ENCODE results near the gene ALDH1L1. TPM values are rescaled to one million over a fixed set of nuclear protein-coding genes. Genes with fewer than 3 reads are reported as not detected.
A peak's percentile ranks its signal among the peaks of the same experiment; 100 is the strongest.

ALDH1L1 gene
- total RNA-seq, 1 experiment from 2014 or later: 0.36 TPM

DNA sequence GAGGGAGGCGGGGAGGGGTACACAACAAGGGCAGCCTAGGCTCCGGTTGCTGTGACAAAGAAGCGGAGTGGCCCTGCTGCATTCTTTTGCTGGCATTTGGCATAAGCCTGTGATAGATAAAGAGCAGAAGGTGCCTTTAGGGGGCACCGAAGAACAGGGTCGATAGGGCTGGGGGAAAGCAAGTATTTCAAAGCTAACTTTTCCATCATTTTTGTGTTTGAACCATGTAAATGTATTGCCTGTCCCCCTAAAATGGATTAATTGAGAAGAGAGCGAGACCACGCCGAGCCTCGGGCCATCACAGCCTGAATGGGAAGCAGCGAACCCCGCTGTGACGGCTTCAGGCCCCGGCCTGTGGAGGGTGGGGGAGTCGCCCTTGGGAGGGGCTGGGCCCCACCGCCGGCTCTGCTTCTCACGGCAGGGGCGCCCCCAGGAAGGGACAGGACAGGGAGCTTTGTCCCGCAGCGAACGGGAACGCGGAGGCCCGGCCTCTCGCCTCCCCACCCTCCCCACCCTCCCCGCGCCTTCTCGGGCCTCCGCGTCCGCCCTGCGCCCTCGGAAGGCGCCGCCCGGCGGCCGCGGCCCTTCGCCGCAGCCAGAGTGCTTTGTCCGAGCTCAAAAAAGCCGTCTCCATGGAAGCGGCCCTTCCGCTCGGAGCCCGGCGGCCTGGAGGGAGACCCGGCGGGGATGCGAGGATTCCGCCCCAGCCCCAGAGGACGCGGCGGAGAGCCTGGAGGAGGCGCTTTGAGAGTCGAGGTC is 32.4 kb upstream of the ALDH1L1 start:
- POLR2A ChIA-PET: interaction anchor here (0.6 kb wide), 1 partner anchor 973 kb away, joined by 9 read pairs; no protein-coding TSS in a partner anchor
- in situ Hi-C loops (cut with HindIII; ENCODE audit: low pct_unique_long_range_greater_than_20kb, low sequenced_read_pairs) (no loop called here), intact Hi-C loops (cut with micrococcal nuclease; ENCODE audit: unreplicated experiment) (no loop called here)
- no TSS peak for BruUV-seq (replicated peaks)
- H3K27me3 ChIP-seq (ENCODE audit: control insufficient read depth, insufficient read depth, low read length): peaks cover 37% of the 10 kb centered on the region
- no peak overlapping the region for H3K27ac ChIP-seq (ENCODE audit: low read length)
- no peak for TF ChIP-seq SIN3A (IDR thresholded peaks at IDR 0.05; ENCODE audit: borderline replicate concordance, insufficient read depth, low read depth, low read length)
- TF ChIP-seq, protein P1, sequence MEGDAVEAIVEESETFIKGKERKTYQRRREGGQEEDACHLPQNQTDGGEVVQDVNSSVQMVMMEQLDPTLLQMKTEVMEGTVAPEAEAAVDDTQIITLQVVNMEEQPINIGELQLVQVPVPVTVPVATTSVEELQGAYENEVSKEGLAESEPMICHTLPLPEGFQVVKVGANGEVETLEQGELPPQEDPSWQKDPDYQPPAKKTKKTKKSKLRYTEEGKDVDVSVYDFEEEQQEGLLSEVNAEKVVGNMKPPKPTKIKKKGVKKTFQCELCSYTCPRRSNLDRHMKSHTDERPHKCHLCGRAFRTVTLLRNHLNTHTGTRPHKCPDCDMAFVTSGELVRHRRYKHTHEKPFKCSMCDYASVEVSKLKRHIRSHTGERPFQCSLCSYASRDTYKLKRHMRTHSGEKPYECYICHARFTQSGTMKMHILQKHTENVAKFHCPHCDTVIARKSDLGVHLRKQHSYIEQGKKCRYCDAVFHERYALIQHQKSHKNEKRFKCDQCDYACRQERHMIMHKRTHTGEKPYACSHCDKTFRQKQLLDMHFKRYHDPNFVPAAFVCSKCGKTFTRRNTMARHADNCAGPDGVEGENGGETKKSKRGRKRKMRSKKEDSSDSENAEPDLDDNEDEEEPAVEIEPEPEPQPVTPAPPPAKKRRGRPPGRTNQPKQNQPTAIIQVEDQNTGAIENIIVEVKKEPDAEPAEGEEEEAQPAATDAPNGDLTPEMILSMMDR (IDR thresholded peaks at IDR 0.05): peak; percentile 82
- ATAC-seq (peak; percentile 80), DNase-seq (ENCODE audit: low read depth, low spot score) (no peak)
- no peaks in the 10 kb centered on the region for H3K36me3 ChIP-seq (ENCODE audit: control insufficient read depth, insufficient read depth, low read length)
- 0 out of 2 replicates have a peak, but pooled peaks cover 6% of the 10 kb centered on the region for H3K4me1 ChIP-seq (ENCODE audit: control insufficient read depth, insufficient read depth, low read length)
- peak overlapping the region; percentile 40 to 55 for H3K4me3 ChIP-seq (ENCODE audit: low read depth in 2 of 2, low read length in 2 of 2)
- H3K9me3 ChIP-seq (ENCODE audit: control insufficient read depth, insufficient read depth, low read depth, low read length): no peaks in the 10 kb centered on the region
- CTCF ChIA-PET: interaction anchor here (0.6 to 1.3 kb wide), 6 partner anchors 16 to 215 kb away, joined by 3 to 8 read pairs (median 4); no protein-coding TSS in a partner anchor

DNA sequence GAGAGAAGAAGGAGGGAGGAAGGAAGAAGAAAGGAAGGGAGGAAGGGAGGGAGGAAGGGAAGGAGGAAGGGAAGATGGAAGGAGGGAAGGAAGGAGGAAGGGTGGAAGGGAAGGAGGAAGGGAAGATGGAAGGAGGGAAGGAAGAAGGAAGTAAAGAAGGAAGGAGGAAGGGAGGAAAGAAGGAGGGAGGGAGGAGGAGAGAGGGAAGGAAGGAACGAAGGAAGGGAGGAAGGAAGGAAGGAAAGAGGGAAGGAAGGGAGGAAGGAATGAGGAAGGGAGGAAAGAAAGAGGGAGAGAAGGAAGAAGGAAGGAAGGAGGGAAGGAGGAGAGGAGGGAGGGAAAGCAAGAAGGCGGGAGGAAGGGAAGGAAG is 31.8 kb upstream of the ALDH1L1 start:
- H3K4me1 ChIP-seq (ENCODE audit: control insufficient read depth, insufficient read depth, low read length): 0 out of 2 replicates have a peak, but pooled peaks cover 6% of the 10 kb centered on the region
- CTCF ChIA-PET: interaction anchor here (0.6 to 1.3 kb wide), 3 partner anchors 15 to 215 kb away, joined by 3 to 8 read pairs (median 3); no protein-coding TSS in a partner anchor
- H3K36me3 ChIP-seq (ENCODE audit: control insufficient read depth, insufficient read depth, low read length): no peaks in the 10 kb centered on the region
- H3K9me3 ChIP-seq (ENCODE audit: control insufficient read depth, insufficient read depth, low read depth, low read length): no peaks in the 10 kb centered on the region
- BruUV-seq (replicated peaks): no TSS peak
- no peak overlapping the region for H3K27ac ChIP-seq (ENCODE audit: low read length)
- peaks cover 32% of the 10 kb centered on the region for H3K27me3 ChIP-seq (ENCODE audit: control insufficient read depth, insufficient read depth, low read length)
- ATAC-seq (no peak), DNase-seq (ENCODE audit: low read depth, low spot score) (no peak)
- H3K4me3 ChIP-seq (ENCODE audit: low read depth in 2 of 2, low read length in 2 of 2): peak overlapping the region in 1 of 2 experiments; percentile 55; a peak in 2 of 4 replicates
- POLR2A ChIA-PET: no interaction called here
- TF ChIP-seq POLR2AphosphoS5 (IDR thresholded peaks at IDR 0.05; ENCODE audit: low read depth, low read length) (no peak), SIN3A (IDR thresholded peaks at IDR 0.05; ENCODE audit: borderline replicate concordance, insufficient read depth, low read depth, low read length) (no peak), TCF7L2 (IDR thresholded peaks at IDR 0.05; ENCODE audit: low read depth, low read length) (no peak)
- TF ChIP-seq, protein P1 (IDR thresholded peaks at IDR 0.05): no peak
- intact Hi-C loops (cut with micrococcal nuclease; ENCODE audit: unreplicated experiment): no loop called here
- in situ Hi-C loops (cut with HindIII; ENCODE audit: low pct_unique_long_range_greater_than_20kb, low sequenced_read_pairs): no loop called here

DNA sequence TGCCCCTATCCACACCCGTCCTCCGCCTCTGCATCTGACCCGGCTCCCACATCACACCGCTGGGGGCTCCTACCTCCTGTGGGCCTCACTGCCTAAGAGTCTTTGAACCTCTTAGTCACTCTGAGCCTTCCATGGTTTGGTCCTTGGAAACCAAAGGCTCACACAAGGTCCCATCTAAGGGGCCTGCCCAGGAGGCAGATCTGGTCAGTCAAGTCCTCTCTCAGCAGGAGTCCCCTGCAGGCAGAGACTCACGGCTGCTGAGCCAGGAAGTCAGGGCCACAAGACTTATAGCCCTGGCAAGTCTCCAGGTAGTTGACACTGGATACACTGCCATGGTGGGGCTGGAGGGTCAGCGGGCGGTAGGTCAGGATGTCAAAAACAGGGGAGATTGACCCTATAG is 31.2 kb upstream of the ALDH1L1 start:
- ChIA-PET POLR2A (no interaction called here), CTCF (no interaction called here)
- H3K27ac ChIP-seq (ENCODE audit: low read length): no peak overlapping the region
- DNase-seq (ENCODE audit: low read depth, low spot score) (no peak), ATAC-seq (no peak)
- H3K4me1 ChIP-seq (ENCODE audit: control insufficient read depth, insufficient read depth, low read length): 0 out of 2 replicates have a peak, but pooled peaks cover 6% of the 10 kb centered on the region
- no TSS peak for BruUV-seq (replicated peaks)
- in situ Hi-C loops (cut with HindIII; ENCODE audit: low pct_unique_long_range_greater_than_20kb, low sequenced_read_pairs) (no loop called here), intact Hi-C loops (cut with micrococcal nuclease; ENCODE audit: unreplicated experiment) (no loop called here)
- H3K27me3 ChIP-seq (ENCODE audit: control insufficient read depth, insufficient read depth, low read length): peaks cover 27% of the 10 kb centered on the region
- no peak overlapping the region for H3K4me3 ChIP-seq (ENCODE audit: low read depth in 2 of 2, low read length in 2 of 2)
- no peaks in the 10 kb centered on the region for H3K9me3 ChIP-seq (ENCODE audit: control insufficient read depth, insufficient read depth, low read depth, low read length)
- TF ChIP-seq, protein P1 (IDR thresholded peaks at IDR 0.05): no peak
- TF ChIP-seq TCF7L2 (IDR thresholded peaks at IDR 0.05; ENCODE audit: low read depth, low read length) (no peak), POLR2AphosphoS5 (IDR thresholded peaks at IDR 0.05; ENCODE audit: low read depth, low read length) (no peak), SIN3A (IDR thresholded peaks at IDR 0.05; ENCODE audit: borderline replicate concordance, insufficient read depth, low read depth, low read length) (no peak)
- TF ChIP-seq, protein P2, sequence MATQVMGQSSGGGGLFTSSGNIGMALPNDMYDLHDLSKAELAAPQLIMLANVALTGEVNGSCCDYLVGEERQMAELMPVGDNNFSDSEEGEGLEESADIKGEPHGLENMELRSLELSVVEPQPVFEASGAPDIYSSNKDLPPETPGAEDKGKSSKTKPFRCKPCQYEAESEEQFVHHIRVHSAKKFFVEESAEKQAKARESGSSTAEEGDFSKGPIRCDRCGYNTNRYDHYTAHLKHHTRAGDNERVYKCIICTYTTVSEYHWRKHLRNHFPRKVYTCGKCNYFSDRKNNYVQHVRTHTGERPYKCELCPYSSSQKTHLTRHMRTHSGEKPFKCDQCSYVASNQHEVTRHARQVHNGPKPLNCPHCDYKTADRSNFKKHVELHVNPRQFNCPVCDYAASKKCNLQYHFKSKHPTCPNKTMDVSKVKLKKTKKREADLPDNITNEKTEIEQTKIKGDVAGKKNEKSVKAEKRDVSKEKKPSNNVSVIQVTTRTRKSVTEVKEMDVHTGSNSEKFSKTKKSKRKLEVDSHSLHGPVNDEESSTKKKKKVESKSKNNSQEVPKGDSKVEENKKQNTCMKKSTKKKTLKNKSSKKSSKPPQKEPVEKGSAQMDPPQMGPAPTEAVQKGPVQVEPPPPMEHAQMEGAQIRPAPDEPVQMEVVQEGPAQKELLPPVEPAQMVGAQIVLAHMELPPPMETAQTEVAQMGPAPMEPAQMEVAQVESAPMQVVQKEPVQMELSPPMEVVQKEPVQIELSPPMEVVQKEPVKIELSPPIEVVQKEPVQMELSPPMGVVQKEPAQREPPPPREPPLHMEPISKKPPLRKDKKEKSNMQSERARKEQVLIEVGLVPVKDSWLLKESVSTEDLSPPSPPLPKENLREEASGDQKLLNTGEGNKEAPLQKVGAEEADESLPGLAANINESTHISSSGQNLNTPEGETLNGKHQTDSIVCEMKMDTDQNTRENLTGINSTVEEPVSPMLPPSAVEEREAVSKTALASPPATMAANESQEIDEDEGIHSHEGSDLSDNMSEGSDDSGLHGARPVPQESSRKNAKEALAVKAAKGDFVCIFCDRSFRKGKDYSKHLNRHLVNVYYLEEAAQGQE (IDR thresholded peaks at IDR 0.05; ENCODE audit: insufficient read depth in 1 of 2, low read depth in 2 of 2, low read length in 1 of 2): no peak
- no peaks in the 10 kb centered on the region for H3K36me3 ChIP-seq (ENCODE audit: control insufficient read depth, insufficient read depth, low read length)
